Measurements from ENCODE around the gene PTGDS. TPM values are rescaled to one million over a fixed set of nuclear protein-coding genes. Genes with fewer than 3 reads are reported as not detected.

The PTGDS gene
- total RNA-seq, 1 experiment from 2014 or later: not detected

GRCh38 chr9:136972743-136973142, 4.6 kb upstream of the PTGDS start:
- Mint-ChIP-seq H3K27me3 (ENCODE audit: unreplicated experiment) (no peaks in the 10 kb centered on the region), H3K4me3 (ENCODE audit: low read depth, unreplicated experiment) (no peak overlapping the region), H3K27ac (ENCODE audit: unreplicated experiment) (no peak overlapping the region), H3K9me3 (ENCODE audit: low read depth, unreplicated experiment) (no peaks in the 10 kb centered on the region), H3K36me3 (ENCODE audit: insufficient read depth, unreplicated experiment) (no peaks in the 10 kb centered on the region), H3K4me1 (ENCODE audit: low read depth, unreplicated experiment) (no peaks in the 10 kb centered on the region)
- intact Hi-C loops (cut with micrococcal nuclease; ENCODE audit: unreplicated experiment): no loop called here
- CTCF ChIA-PET: no interaction called here
- no peak for DNase-seq
- TF ChIP-seq, protein P1, sequence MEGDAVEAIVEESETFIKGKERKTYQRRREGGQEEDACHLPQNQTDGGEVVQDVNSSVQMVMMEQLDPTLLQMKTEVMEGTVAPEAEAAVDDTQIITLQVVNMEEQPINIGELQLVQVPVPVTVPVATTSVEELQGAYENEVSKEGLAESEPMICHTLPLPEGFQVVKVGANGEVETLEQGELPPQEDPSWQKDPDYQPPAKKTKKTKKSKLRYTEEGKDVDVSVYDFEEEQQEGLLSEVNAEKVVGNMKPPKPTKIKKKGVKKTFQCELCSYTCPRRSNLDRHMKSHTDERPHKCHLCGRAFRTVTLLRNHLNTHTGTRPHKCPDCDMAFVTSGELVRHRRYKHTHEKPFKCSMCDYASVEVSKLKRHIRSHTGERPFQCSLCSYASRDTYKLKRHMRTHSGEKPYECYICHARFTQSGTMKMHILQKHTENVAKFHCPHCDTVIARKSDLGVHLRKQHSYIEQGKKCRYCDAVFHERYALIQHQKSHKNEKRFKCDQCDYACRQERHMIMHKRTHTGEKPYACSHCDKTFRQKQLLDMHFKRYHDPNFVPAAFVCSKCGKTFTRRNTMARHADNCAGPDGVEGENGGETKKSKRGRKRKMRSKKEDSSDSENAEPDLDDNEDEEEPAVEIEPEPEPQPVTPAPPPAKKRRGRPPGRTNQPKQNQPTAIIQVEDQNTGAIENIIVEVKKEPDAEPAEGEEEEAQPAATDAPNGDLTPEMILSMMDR (IDR thresholded peaks at IDR 0.05; ENCODE audit: unreplicated experiment): no peak
- BruUV-seq (replicated peaks): no TSS peak

DNA sequence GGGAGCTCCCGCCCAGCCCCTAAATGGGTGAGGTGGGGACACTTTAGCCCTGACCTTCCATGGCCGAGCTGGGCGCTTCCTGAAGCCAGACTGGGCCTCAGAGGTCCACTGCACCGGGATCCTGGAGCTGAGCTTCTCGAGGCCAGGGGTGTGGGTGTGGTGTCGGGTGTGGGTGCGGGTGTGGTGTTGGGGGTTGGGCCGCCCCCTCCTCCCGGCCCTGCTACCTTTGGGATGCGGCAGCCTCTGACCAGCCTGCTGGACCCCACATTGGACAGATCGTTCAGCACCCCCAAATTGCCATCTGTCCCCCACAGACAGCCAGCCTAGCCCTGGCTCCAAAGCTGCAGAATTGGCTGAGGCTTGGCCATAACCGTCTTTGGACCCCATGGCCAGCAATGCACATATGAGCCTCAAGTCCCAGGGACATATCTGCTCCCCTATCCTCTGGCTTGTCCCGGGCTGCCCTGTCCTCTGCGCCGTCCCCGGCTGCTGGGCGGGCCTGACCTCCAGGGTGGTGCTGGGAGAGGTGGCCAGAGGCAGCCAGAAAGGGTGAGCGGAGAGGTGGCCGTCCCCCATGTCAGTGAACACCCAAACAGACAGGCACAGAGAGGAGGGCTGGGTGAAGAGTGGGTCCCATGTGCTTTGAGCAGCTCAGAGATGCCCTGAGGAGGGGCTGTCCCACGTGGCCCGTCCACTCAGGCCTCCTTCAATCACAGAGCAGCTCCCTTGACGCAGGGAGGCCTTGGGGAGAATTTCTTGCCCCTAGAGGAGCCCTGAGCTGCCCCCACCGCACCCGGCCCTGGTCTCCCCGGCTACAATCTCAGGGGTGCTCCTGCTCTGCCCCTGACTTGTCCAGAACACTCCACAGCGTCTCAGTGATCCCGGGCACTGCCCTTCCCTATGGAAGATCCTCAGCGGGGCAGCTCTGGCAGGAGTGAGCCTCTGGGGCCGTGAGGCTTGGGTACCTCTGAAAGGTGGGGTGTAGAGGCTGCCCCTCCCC, 3.4 kb upstream of the PTGDS start:
- H3K36me3 Mint-ChIP-seq (ENCODE audit: insufficient read depth, unreplicated experiment): no peaks in the 10 kb centered on the region
- TF ChIP-seq, protein P1 (IDR thresholded peaks at IDR 0.05; ENCODE audit: unreplicated experiment): no peak
- no peak overlapping the region for H3K27ac Mint-ChIP-seq (ENCODE audit: unreplicated experiment)
- no TSS peak for BruUV-seq (replicated peaks)
- no peaks in the 10 kb centered on the region for H3K9me3 Mint-ChIP-seq (ENCODE audit: low read depth, unreplicated experiment)
- no peak for DNase-seq
- intact Hi-C loops (cut with micrococcal nuclease; ENCODE audit: unreplicated experiment): no loop called here
- CTCF ChIA-PET: interaction anchor here (0.6 kb wide), 1 partner anchor 150 kb away, joined by 3 read pairs; no protein-coding TSS in a partner anchor
- H3K27me3 Mint-ChIP-seq (ENCODE audit: unreplicated experiment): no peaks in the 10 kb centered on the region
- no peak overlapping the region for H3K4me3 Mint-ChIP-seq (ENCODE audit: low read depth, unreplicated experiment)
- H3K4me1 Mint-ChIP-seq (ENCODE audit: low read depth, unreplicated experiment): no peaks in the 10 kb centered on the region

GRCh38 chr9:136974817-136975535, 2.3 kb upstream of the PTGDS start:
- CTCF ChIA-PET: no interaction called here
- Mint-ChIP-seq H3K27ac (ENCODE audit: unreplicated experiment) (no peak overlapping the region), H3K36me3 (ENCODE audit: insufficient read depth, unreplicated experiment) (no peaks in the 10 kb centered on the region), H3K27me3 (ENCODE audit: unreplicated experiment) (no peaks in the 10 kb centered on the region), H3K9me3 (ENCODE audit: low read depth, unreplicated experiment) (no peaks in the 10 kb centered on the region), H3K4me3 (ENCODE audit: low read depth, unreplicated experiment) (no peak overlapping the region), H3K4me1 (ENCODE audit: low read depth, unreplicated experiment) (no peaks in the 10 kb centered on the region)
- no peak for DNase-seq
- BruUV-seq (replicated peaks): no TSS peak
- intact Hi-C loops (cut with micrococcal nuclease; ENCODE audit: unreplicated experiment): no loop called here
- TF ChIP-seq, protein P1 (IDR thresholded peaks at IDR 0.05; ENCODE audit: unreplicated experiment): no peak

- DNase-seq: no peak
- no peaks in the 10 kb centered on the region for H3K36me3 Mint-ChIP-seq (ENCODE audit: insufficient read depth, unreplicated experiment)
- CTCF ChIA-PET: no interaction called here
- no peaks in the 10 kb centered on the region for H3K4me1 Mint-ChIP-seq (ENCODE audit: low read depth, unreplicated experiment)
- no peak overlapping the region for H3K4me3 Mint-ChIP-seq (ENCODE audit: low read depth, unreplicated experiment)
- H3K27me3 Mint-ChIP-seq (ENCODE audit: unreplicated experiment): no peaks in the 10 kb centered on the region
- intact Hi-C loops (cut with micrococcal nuclease; ENCODE audit: unreplicated experiment): no loop called here
- BruUV-seq (replicated peaks): no TSS peak
- TF ChIP-seq, protein P1 (IDR thresholded peaks at IDR 0.05; ENCODE audit: unreplicated experiment): no peak
- no peak overlapping the region for H3K27ac Mint-ChIP-seq (ENCODE audit: unreplicated experiment)
- no peaks in the 10 kb centered on the region for H3K9me3 Mint-ChIP-seq (ENCODE audit: low read depth, unreplicated experiment)
Observed at GRCh38 chr9:136975644-136976043, 1.7 kb upstream of the PTGDS start.
